Liver (tissue), 9 donors: Measurements from ENCODE around the gene GPA33. TPM values are rescaled to one million over a fixed set of nuclear protein-coding genes. Genes with fewer than 3 reads are reported as not detected.
"Not testable (repeated sequence)": the region's sequence is repeated elsewhere in the genome, so short reads cannot be mapped to it uniquely, and the experiment has no call there.

Experiments used
- DNase-seq: peaks from one replicate; pipeline ENCODE4 v3.0.0-alpha.2; 2017; ENCODE audit warnings: low spot score
- H3K27ac ChIP-seq, 2 donors: one replicate each; pipeline ENCODE4 v1.7.0; 2013; ENCODE audit warnings: inconsistent platforms in 2 of 2, low read length in 2 of 2, control low read depth in 1 of 2, low read depth in 1 of 2, mild to moderate bottlenecking in 1 of 2
- H3K27me3 ChIP-seq, 4 donors: one replicate each; pipeline versions ENCODE4 v1.6.1 to v1.7.0; 2013; ENCODE audit warnings: low read length in 3 of 4, inconsistent platforms in 1 of 4, mild to moderate bottlenecking in 1 of 4, moderate library complexity in 1 of 4; ENCODE audit not compliant: control insufficient read depth in 4 of 4, insufficient read depth in 4 of 4
- H3K36me3 ChIP-seq, 4 donors: one replicate each; pipeline versions ENCODE4 v1.6.1 to v1.7.0; 2013; ENCODE audit warnings: low read length in 3 of 4, mild to moderate bottlenecking in 3 of 4, low read depth in 1 of 4, moderate library complexity in 1 of 4; ENCODE audit not compliant: control insufficient read depth in 4 of 4, insufficient read depth in 3 of 4
- H3K4me1 ChIP-seq, 4 donors: one replicate each; pipeline versions ENCODE4 v1.6.1 to v1.7.0; 2013; ENCODE audit warnings: low read length in 3 of 4, mild to moderate bottlenecking in 3 of 4, moderate library complexity in 1 of 4; ENCODE audit not compliant: control insufficient read depth in 4 of 4, insufficient read depth in 4 of 4
- H3K4me3 ChIP-seq, 3 donors: one replicate each; pipeline versions ENCODE4 v1.6.1 to v1.7.0; 2013; ENCODE audit warnings: low read length in 3 of 3, control low read depth in 1 of 3, low read depth in 1 of 3, mild to moderate bottlenecking in 1 of 3
- H3K9ac ChIP-seq, 2 donors: one replicate each; pipeline ENCODE4 v1.7.0; 2013; ENCODE audit warnings: low read length in 2 of 2, mild to moderate bottlenecking in 2 of 2, moderate library complexity in 2 of 2, control low read depth in 1 of 2, low read depth in 1 of 2
- H3K9me3 ChIP-seq, 4 donors: one replicate each; pipeline versions ENCODE4 v1.6.1 to v1.7.0; 2013; ENCODE audit warnings: low read length in 3 of 4; ENCODE audit not compliant: control insufficient read depth in 4 of 4
- ATF3 ChIP-seq: IDR thresholded peaks from 2 replicates; pipeline ENCODE4 v1.6.1; 2016; ENCODE audit warnings: antibody characterized with exemption
- CTCF ChIP-seq: fragments of 150-350 bp; IDR thresholded peaks from 2 replicates; pipeline ENCODE4 v1.5.1; 2017; ENCODE audit warnings: improper control_type of control experiment, low read depth, low read length; ENCODE audit not compliant: missing input control
- EGR1 ChIP-seq, 2 donors: IDR thresholded peaks; 2 replicates each; pipeline ENCODE4 v1.6.1; 2016 to 2018; ENCODE audit warnings: antibody characterized with exemption in 2 of 2, low read depth in 2 of 2
- FOXA1 ChIP-seq: IDR thresholded peaks from 2 replicates; pipeline ENCODE4 v1.6.1; 2016; ENCODE audit warnings: antibody characterized with exemption
- FOXA2 ChIP-seq: IDR thresholded peaks from 2 replicates; pipeline ENCODE4 v1.6.1; 2016; ENCODE audit warnings: antibody characterized with exemption
- HNF4A ChIP-seq, 2 donors: conservative IDR thresholded peaks; 2 replicates each; pipeline ENCODE4 v1.6.1; 2016; ENCODE audit warnings: antibody characterized with exemption in 2 of 2, mild to moderate bottlenecking in 2 of 2
- HNF4G ChIP-seq: IDR thresholded peaks from 2 replicates; pipeline ENCODE4 v1.6.1; 2016; ENCODE audit warnings: antibody characterized with exemption
- JUND ChIP-seq, 2 donors: IDR thresholded peaks; 2 replicates each; pipeline ENCODE4 v1.6.1; 2016; ENCODE audit warnings: antibody characterized with exemption in 2 of 2
- NR2F2 ChIP-seq: IDR thresholded peaks from 2 replicates; pipeline ENCODE4 v1.6.1; 2016; ENCODE audit warnings: antibody characterized with exemption
- RAD21 ChIP-seq, 2 donors: IDR thresholded peaks; 2 replicates each; pipeline ENCODE4 v1.6.1; 2016; ENCODE audit warnings: antibody characterized with exemption in 2 of 2, mild to moderate bottlenecking in 2 of 2
- SP1 ChIP-seq: IDR thresholded peaks from 2 replicates; pipeline ENCODE4 v1.6.1; 2018; ENCODE audit warnings: antibody characterized with exemption, mild to moderate bottlenecking
- TAF1 ChIP-seq: conservative IDR thresholded peaks from 2 replicates; pipeline ENCODE4 v1.6.1; 2016; ENCODE audit warnings: antibody characterized with exemption, mild to moderate bottlenecking
- YY1 ChIP-seq: IDR thresholded peaks from 2 replicates; pipeline ENCODE4 v1.6.1; 2016; ENCODE audit warnings: antibody characterized with exemption, mild to moderate bottlenecking
- ZBTB33 ChIP-seq: IDR thresholded peaks from 2 replicates; pipeline ENCODE4 v1.6.1; 2016; ENCODE audit warnings: antibody characterized with exemption
- WGBS: extraction: QIAGEN DNeasy Blood & Tissue Kit; methylation state at CpG from one replicate; pipeline ENCODE4 v1.1.7; 2013; 5-methylcytosine and 5-hydroxymethylcytosine counted together
- polyA plus RNA-seq, 2 donors: library from polyadenylated mRNA; stranded (reverse) in 1 of 2; unstranded in 1 of 2; fragments of 200-250 nt in 1 of 2; fragments of >200 nt in 1 of 2; fragmentation: Nextera tagmentation in 1 of 2; extraction: Ambion mirVana in 1 of 2; gene quantifications; one replicate each; pipeline versions ENCODE4 v1.2.1 to v1.2.3, GENCODE V29; 2013 to 2015
- total RNA-seq, 2 donors: library from RNA; depleted of rRNA; stranded (reverse); fragments of >200 nt; gene quantifications; one replicate each; pipeline ENCODE4 v1.2.3, GENCODE V29; 2014
- donor health status: healthy.
- donor health status: healthy.
- donor health status: healthy.
- donor health status: healthy.
- donor health status: healthy.

The GPA33 gene
- total and polyA plus RNA-seq, 4 donors: 0.03 to 0.19 (median 0.08) TPM; not detected in 1

GRCh38 chr1:167033646-167034045, 56.5 kb downstream of the GPA33 start (continued):
- no peak for TF ChIP-seq CTCF
- no peak for TF ChIP-seq FOXA1
- TF ChIP-seq EGR1 (IDR thresholded peaks at IDR 0.05; ENCODE audit: low read depth in 2 of 2): no peak
- peak; percentile 93 for TF ChIP-seq YY1
- TF ChIP-seq TAF1: no peak
- TF ChIP-seq NR2F2: no peak
- peak in 1 of 2 donors; percentile 9 for TF ChIP-seq JUND (IDR thresholded peaks at IDR 0.05)
- peak; percentile 60 for TF ChIP-seq SP1
- TF ChIP-seq ATF3: no peak
- peak; percentile 71 to 81 for TF ChIP-seq HNF4A (conservative IDR thresholded peaks at IDR 0.05)
- TF ChIP-seq HNF4G: no peak
- no peak for TF ChIP-seq FOXA2

- WGBS: 95% methylated on average over 27 of the region's 27 CpGs
- not testable (repeated sequence) for H3K9me3 ChIP-seq, DNase-seq
Measured at GRCh38 chr1:167029553-167029952, 60.6 kb downstream of the GPA33 start.

GRCh38 chr1:167022384-167022783, 67.8 kb downstream of the GPA33 start:
- H3K9ac ChIP-seq: no peak overlapping the region
- no peaks in the 10 kb centered on the region for H3K4me1 ChIP-seq
- no peaks in the 10 kb centered on the region for H3K9me3 ChIP-seq
- no peaks in the 10 kb centered on the region for H3K27me3 ChIP-seq
- no peak for DNase-seq
- H3K27ac ChIP-seq: no peak overlapping the region
- H3K36me3 ChIP-seq: no peaks in the 10 kb centered on the region
- TF ChIP-seq HNF4G: no peak
- no peak for TF ChIP-seq CTCF
- no peak for TF ChIP-seq ZBTB33
- no peak for TF ChIP-seq RAD21 (IDR thresholded peaks at IDR 0.05)
- TF ChIP-seq EGR1 (IDR thresholded peaks at IDR 0.05; ENCODE audit: low read depth in 2 of 2): no peak
- H3K4me3 ChIP-seq: no peak overlapping the region
- WGBS: 96% methylated on average over 1 of the region's 1 CpG

More at GRCh38 chr1:167029553-167029952, 60.6 kb downstream of the GPA33 start:
- not testable (repeated sequence) for H3K27me3 ChIP-seq, H3K27ac ChIP-seq, H3K4me3 ChIP-seq, H3K36me3 ChIP-seq, H3K4me1 ChIP-seq, H3K9ac ChIP-seq
